Caco-2 (cell line): ENCODE data around the gene PHF12. TPM values are rescaled to one million over a fixed set of nuclear protein-coding genes. Genes with fewer than 3 reads are reported as not detected.
A peak's percentile ranks its signal among the peaks of the same experiment; 100 is the strongest.

Experiments used
- BruUV-seq: library from RNA; stranded (reverse); fragments of 400-500 nt; replicated peaks from 2 replicates; lab custom pipeline; 2021; lab: Mats Ljungman, UMichigan
- CTCF ChIA-PET: fragments of 300-600 bp; sonication (Branson Sonifier 250); formaldehyde crosslinking; loops from one replicate; lab custom pipeline; 2022; ENCODE audit warnings: antibody characterized with exemption; lab: Charles Lee
- POLR2A ChIA-PET: fragments of 300-600 bp; sonication (Branson Sonifier 250); formaldehyde crosslinking; loops from one replicate; lab custom pipeline; 2022; ENCODE audit warnings: antibody characterized with exemption; lab: Charles Lee
- DNase-seq, 2 experiments: peaks; one replicate each; pipeline versions ENCODE4 v3.0.0 to v3.0.0-alpha.2; 2020 to 2022
- H3K27me3 ChIP-seq: replicated peaks from 2 replicates; pipeline ENCODE4 v1.6.0; 2011; ENCODE audit warnings: low read length; ENCODE audit not compliant: control insufficient read depth, insufficient read depth
- H3K36me3 ChIP-seq: 2 replicates; pipeline ENCODE4 v1.5.1; 2011; ENCODE audit warnings: low read length; ENCODE audit not compliant: control insufficient read depth, insufficient read depth
- H3K4me1 ChIP-seq: fragments of 250-450 bp; sonication (Bioruptor Pico); 2 replicates; pipeline ENCODE4 v1.5.1; 2020; ENCODE audit warnings: mild to moderate bottlenecking
- H3K4me3 ChIP-seq: 2 replicates; pipeline ENCODE4 v1.5.1; 2011; ENCODE audit warnings: low read depth, mild to moderate bottlenecking, control low read depth, low read length
- H3K9me3 ChIP-seq: fragments of 250-450 bp; sonication (Bioruptor Pico); 2 replicates; pipeline ENCODE4 v1.5.1; 2020; ENCODE audit warnings: mild to moderate bottlenecking, moderate library complexity
- H3K27ac Mint-ChIP-seq: one replicate; pipeline ENCODE4 v1.8.0; 2022; ENCODE audit warnings: mixed read lengths; ENCODE audit not compliant: unreplicated experiment
- H3K27me3 Mint-ChIP-seq: one replicate; pipeline ENCODE4 v1.8.0; 2022; ENCODE audit warnings: mixed read lengths; ENCODE audit not compliant: insufficient read depth, unreplicated experiment
- H3K36me3 Mint-ChIP-seq: one replicate; pipeline ENCODE4 v1.8.0; 2022; ENCODE audit warnings: mild to moderate bottlenecking, mixed read lengths; ENCODE audit not compliant: insufficient read depth, unreplicated experiment
- H3K4me1 Mint-ChIP-seq: one replicate; pipeline ENCODE4 v1.8.0; 2022; ENCODE audit warnings: low read depth, mixed read lengths; ENCODE audit not compliant: unreplicated experiment
- H3K4me3 Mint-ChIP-seq: one replicate; pipeline ENCODE4 v1.8.0; 2022; ENCODE audit warnings: mild to moderate bottlenecking, moderate library complexity, mixed read lengths; ENCODE audit not compliant: unreplicated experiment
- H3K9me3 Mint-ChIP-seq: one replicate; pipeline ENCODE4 v1.8.0; 2022; ENCODE audit warnings: mixed read lengths; ENCODE audit not compliant: unreplicated experiment
- intact Hi-C: fragments of 100-400 bp; cut with micrococcal nuclease; formaldehyde crosslinking; loops from one replicate; pipeline ENCODE4 v1.10.0; 2022; ENCODE audit not compliant: unreplicated experiment
- microRNA-seq: library from miRNA; unstranded; fragments of <30 nt; microRNA quantifications from one replicate; pipeline ENCODE4 v1.2.0, GENCODE V29; 2022
- total RNA-seq: library from RNA; stranded (reverse); gene quantifications from 2 replicates; pipeline ENCODE4 v1.2.3, GENCODE V29; 2022
- TF ChIP-seq, protein P1 (sequence below), 2 experiments: fragments of 200-600 bp in 1 of 2; IDR thresholded peaks; 1 replicate in 1 of 2; 2 replicates in 1 of 2; pipeline versions ENCODE4 v1.5.1 to v1.8.0; 2011 to 2022; ENCODE audit warnings: antibody characterized with exemption in 1 of 2, control low read depth in 1 of 2, inconsistent platforms in 1 of 2, low read depth in 1 of 2, low read length in 1 of 2, mild to moderate bottlenecking in 1 of 2, moderate library complexity in 1 of 2; ENCODE audit not compliant: insufficient read depth in 1 of 2, severe bottlenecking in 1 of 2, unreplicated experiment in 1 of 2

The PHF12 gene
- total RNA-seq, 1 experiment from 2014 or later: 49.9 TPM

DNA sequence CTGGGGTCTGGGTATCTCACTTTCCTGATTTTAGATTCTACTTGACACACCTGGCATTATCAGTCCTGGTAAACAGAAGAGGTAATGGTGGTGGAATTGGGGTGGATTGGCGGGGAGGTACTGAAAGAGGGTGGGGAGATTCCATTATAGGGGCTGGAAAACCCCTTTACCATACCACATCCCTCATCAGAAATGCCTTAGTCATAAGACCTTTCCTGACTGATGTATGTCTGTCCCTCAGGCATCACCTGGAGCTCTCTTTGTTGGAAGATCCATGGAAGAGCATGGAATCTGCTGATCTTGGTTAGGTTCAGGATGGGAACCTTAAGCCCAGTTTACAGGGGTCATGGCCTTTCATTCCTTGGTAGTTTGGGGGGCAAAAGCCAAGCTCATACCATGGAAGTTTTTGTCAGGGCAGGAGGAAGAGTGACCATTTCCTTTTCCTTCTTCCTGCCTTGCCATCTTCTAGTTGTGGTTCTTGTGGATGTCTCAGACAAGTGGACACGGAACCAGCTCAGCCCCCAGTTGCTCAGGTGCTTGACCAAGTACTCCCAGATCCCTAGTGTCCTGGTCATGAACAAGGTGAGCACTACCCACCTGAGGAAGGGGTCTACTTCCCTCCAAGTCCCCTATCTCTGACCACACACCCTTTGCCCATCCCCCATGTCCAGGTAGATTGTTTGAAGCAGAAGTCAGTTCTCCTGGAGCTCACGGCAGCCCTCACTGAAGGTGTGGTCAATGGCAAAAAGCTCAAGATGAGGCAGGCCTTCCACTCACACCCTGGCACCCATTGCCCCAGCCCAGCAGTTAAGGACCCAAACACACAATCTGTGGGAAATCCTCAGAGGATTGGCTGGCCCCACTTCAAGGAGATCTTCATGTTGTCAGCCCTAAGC, 93.2 kb downstream of the PHF12 start:
- POLR2A ChIA-PET: no interaction called here
- H3K4me1 Mint-ChIP-seq: peaks cover 8% of the 10 kb centered on the region
- H3K4me3 Mint-ChIP-seq: no peak overlapping the region
- CTCF ChIA-PET: no interaction called here
- no peaks in the 10 kb centered on the region for H3K27me3 ChIP-seq
- no peaks in the 10 kb centered on the region for H3K9me3 Mint-ChIP-seq
- H3K4me3 ChIP-seq: no peak overlapping the region
- no peaks in the 10 kb centered on the region for H3K9me3 ChIP-seq
- BruUV-seq: TSS peak; percentile 0
- H3K4me1 ChIP-seq: peaks cover 9% of the 10 kb centered on the region; the same call in 1 of the 2 replicates
- no peak overlapping the region for H3K27ac Mint-ChIP-seq
- intact Hi-C loops: no loop called here
- H3K36me3 ChIP-seq: peaks cover 6% of the 10 kb centered on the region
- DNase-seq: no peak
- peaks cover 58% of the 10 kb centered on the region for H3K36me3 Mint-ChIP-seq
- H3K27me3 Mint-ChIP-seq: no peaks in the 10 kb centered on the region
- TF ChIP-seq, protein P1, sequence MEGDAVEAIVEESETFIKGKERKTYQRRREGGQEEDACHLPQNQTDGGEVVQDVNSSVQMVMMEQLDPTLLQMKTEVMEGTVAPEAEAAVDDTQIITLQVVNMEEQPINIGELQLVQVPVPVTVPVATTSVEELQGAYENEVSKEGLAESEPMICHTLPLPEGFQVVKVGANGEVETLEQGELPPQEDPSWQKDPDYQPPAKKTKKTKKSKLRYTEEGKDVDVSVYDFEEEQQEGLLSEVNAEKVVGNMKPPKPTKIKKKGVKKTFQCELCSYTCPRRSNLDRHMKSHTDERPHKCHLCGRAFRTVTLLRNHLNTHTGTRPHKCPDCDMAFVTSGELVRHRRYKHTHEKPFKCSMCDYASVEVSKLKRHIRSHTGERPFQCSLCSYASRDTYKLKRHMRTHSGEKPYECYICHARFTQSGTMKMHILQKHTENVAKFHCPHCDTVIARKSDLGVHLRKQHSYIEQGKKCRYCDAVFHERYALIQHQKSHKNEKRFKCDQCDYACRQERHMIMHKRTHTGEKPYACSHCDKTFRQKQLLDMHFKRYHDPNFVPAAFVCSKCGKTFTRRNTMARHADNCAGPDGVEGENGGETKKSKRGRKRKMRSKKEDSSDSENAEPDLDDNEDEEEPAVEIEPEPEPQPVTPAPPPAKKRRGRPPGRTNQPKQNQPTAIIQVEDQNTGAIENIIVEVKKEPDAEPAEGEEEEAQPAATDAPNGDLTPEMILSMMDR (IDR thresholded peaks at IDR 0.05; ENCODE audit: insufficient read depth in 1 of 2, low read depth in 1 of 2, low read length in 1 of 2, severe bottlenecking in 1 of 2, unreplicated experiment in 1 of 2): no peak

- no peaks in the 10 kb centered on the region for H3K27me3 ChIP-seq
- no peak for DNase-seq
- H3K9me3 Mint-ChIP-seq: no peaks in the 10 kb centered on the region
- H3K4me3 ChIP-seq: no peak overlapping the region; the same call in 1 of the 2 replicates
- no peaks in the 10 kb centered on the region for H3K4me1 ChIP-seq
- peaks cover 44% of the 10 kb centered on the region for H3K36me3 Mint-ChIP-seq
- TF ChIP-seq, protein P1 (IDR thresholded peaks at IDR 0.05; ENCODE audit: insufficient read depth in 1 of 2, low read depth in 1 of 2, low read length in 1 of 2, severe bottlenecking in 1 of 2, unreplicated experiment in 1 of 2): no peak
- peak overlapping the region; percentile 93 for H3K4me3 Mint-ChIP-seq
- CTCF ChIA-PET: interaction anchor here (1.2 kb wide), 1 partner anchor 23 kb away, joined by 9 read pairs; no protein-coding TSS in a partner anchor
- no peaks in the 10 kb centered on the region for H3K9me3 ChIP-seq
- POLR2A ChIA-PET: no interaction called here
- peaks cover 6% of the 10 kb centered on the region for H3K36me3 ChIP-seq
- intact Hi-C loops: no loop called here
- H3K4me1 Mint-ChIP-seq: no peaks in the 10 kb centered on the region
- no peaks in the 10 kb centered on the region for H3K27me3 Mint-ChIP-seq
- no TSS peak for BruUV-seq
- H3K27ac Mint-ChIP-seq: no peak overlapping the region
Measured at GRCh38 chr17:28856028-28856574, 95.2 kb downstream of the PHF12 start.

- Mint-ChIP-seq H3K9me3 (no peaks in the 10 kb centered on the region), H3K27me3 (no peaks in the 10 kb centered on the region), H3K4me3 (peak overlapping the region; percentile 93), H3K27ac (peak overlapping the region; percentile 82), H3K4me1 (no peaks in the 10 kb centered on the region), H3K36me3 (peaks cover 40% of the 10 kb centered on the region)
- H3K36me3 ChIP-seq: peaks cover 4% of the 10 kb centered on the region
- H3K27me3 ChIP-seq: no peaks in the 10 kb centered on the region
- no peaks in the 10 kb centered on the region for H3K4me1 ChIP-seq
- DNase-seq: no peak
- no peaks in the 10 kb centered on the region for H3K9me3 ChIP-seq
- intact Hi-C loops: no loop called here
- TF ChIP-seq, protein P1 (IDR thresholded peaks at IDR 0.05; ENCODE audit: insufficient read depth in 1 of 2, low read depth in 1 of 2, low read length in 1 of 2, severe bottlenecking in 1 of 2, unreplicated experiment in 1 of 2): no peak
- POLR2A ChIA-PET: no interaction called here
- TSS peak; percentile 75 for BruUV-seq
- H3K4me3 ChIP-seq: peak overlapping the region; percentile 86
- CTCF ChIA-PET: interaction anchor here (1.2 kb wide), 1 partner anchor 24 kb away, joined by 9 read pairs; no protein-coding TSS in a partner anchor
Measured at GRCh38 chr17:28855336-28855679, 96.0 kb downstream of the PHF12 start.

Small RNAs within 50 kb of the gene (microRNA-seq; reads per million reads assigned to microRNA genes)
- not detected for gene MIR451B

Other genes starting within 250 kb of the PHF12 start
- 4.1 and 4.4 TPM in 2 replicates for gene PROCA1, start 239.6 kb downstream of the PHF12 start, total RNA-seq
- 1.2 and 1.8 TPM in 2 replicates for gene RAB34, start 233.7 kb downstream of the PHF12 start, total RNA-seq
- 1,980 and 2,181 TPM in 2 replicates for gene RPL23A, start 231.5 kb downstream of the PHF12 start, total RNA-seq
- gene TLCD1, start 225.3 kb downstream of the PHF12 start, total RNA-seq: 31.7 and 37.9 TPM in 2 replicates
- gene NEK8, start 222.7 kb downstream of the PHF12 start, total RNA-seq: 11.0 and 13.4 TPM in 2 replicates
- 140 and 154 TPM in 2 replicates for gene TRAF4, start 207.5 kb downstream of the PHF12 start, total RNA-seq
- 37.6 and 39.5 TPM in 2 replicates for gene FAM222B, start 108.7 kb downstream of the PHF12 start, total RNA-seq
- 77.4 and 85.1 TPM in 2 replicates for gene ERAL1, start 96.5 kb downstream of the PHF12 start, total RNA-seq
- gene FLOT2, start 53.8 kb downstream of the PHF12 start, total RNA-seq: 182 and 189 TPM in 2 replicates
- 32.8 and 38.0 TPM in 2 replicates for gene DHRS13, start 48.4 kb downstream of the PHF12 start, total RNA-seq
- not detected in 2 replicates for gene SEZ6, start 54.5 kb upstream of the PHF12 start, total RNA-seq
- gene PIPOX, start 91.6 kb upstream of the PHF12 start, total RNA-seq: 2.1 and 2.2 TPM in 2 replicates
- gene MYO18A, start 228.9 kb upstream of the PHF12 start, total RNA-seq: 47.1 and 55.5 TPM in 2 replicates